ENCODE measurements around the gene DBNDD1. TPM values are rescaled to one million over a fixed set of nuclear protein-coding genes. Genes with fewer than 3 reads are reported as not detected.

The DBNDD1 gene
- total RNA-seq, 1 donor = 1.1 TPM

DNA sequence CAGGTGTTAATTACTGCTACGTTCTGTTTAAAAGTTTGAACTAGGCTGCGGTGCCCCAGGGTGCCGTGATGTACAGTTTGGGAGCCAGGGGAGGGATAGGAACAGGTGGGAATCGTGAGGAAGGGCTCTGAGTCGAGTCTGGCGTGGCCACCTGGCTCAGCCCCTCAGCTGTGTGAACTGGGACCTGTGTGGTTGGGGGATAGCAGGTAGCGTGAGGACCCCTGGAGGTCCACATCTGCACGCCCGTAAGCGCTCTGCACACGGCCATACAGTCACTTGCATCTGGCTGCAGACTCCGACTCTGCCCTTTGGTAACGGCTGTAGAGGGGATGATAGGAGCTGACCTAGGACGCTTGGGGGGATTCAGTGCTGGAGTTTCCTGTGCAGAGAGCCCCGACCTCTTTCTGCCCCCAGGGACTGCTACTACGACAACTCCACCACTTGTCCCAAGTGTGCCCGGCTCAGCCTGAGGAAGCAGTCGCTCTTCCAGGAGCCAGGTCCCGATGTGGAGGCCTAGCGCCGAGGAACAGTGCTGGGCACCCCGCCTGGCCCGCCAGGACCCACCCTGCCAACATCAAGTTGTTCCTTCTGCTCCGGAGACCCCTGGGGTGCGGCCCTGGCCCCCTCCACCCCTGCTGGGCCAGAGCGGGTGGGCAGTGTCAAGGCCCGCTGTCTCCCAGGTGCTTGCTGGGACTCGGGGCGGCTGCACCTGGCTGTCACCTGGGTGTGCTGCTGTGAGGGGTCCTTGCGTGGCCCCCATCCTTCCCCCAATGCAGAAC lies 53.6 kb downstream of the DBNDD1 start:
- TF ChIP-seq, protein P1, sequence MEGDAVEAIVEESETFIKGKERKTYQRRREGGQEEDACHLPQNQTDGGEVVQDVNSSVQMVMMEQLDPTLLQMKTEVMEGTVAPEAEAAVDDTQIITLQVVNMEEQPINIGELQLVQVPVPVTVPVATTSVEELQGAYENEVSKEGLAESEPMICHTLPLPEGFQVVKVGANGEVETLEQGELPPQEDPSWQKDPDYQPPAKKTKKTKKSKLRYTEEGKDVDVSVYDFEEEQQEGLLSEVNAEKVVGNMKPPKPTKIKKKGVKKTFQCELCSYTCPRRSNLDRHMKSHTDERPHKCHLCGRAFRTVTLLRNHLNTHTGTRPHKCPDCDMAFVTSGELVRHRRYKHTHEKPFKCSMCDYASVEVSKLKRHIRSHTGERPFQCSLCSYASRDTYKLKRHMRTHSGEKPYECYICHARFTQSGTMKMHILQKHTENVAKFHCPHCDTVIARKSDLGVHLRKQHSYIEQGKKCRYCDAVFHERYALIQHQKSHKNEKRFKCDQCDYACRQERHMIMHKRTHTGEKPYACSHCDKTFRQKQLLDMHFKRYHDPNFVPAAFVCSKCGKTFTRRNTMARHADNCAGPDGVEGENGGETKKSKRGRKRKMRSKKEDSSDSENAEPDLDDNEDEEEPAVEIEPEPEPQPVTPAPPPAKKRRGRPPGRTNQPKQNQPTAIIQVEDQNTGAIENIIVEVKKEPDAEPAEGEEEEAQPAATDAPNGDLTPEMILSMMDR (IDR thresholded peaks at IDR 0.05; ENCODE audit: extremely low read depth, low read depth, low read length) = no peak
- H3K27ac ChIP-seq (ENCODE audit: low read depth, low read length) = no peak overlapping the region
- H3K4me3 ChIP-seq (ENCODE audit: insufficient read depth, low read length) = no peak overlapping the region
- peak; percentile 23 for DNase-seq (ENCODE audit: insufficient read length, low spot score, missing footprints)
- H2AFZ ChIP-seq (ENCODE audit: low read length) = no peak overlapping the region
- no peaks in the 10 kb centered on the region for H3K36me3 ChIP-seq (ENCODE audit: insufficient read depth, low read length)
- H3K9me3 ChIP-seq (ENCODE audit: low read depth, low read length) = no peaks in the 10 kb centered on the region
- no peaks in the 10 kb centered on the region for H3K4me1 ChIP-seq (ENCODE audit: insufficient read depth, low read length)
- peaks cover 4% of the 10 kb centered on the region for H3K79me2 ChIP-seq (ENCODE audit: insufficient read depth, low read length)
- no peaks in the 10 kb centered on the region for H3K27me3 ChIP-seq (ENCODE audit: insufficient read depth, low read length)
- no peak overlapping the region for H3K4me2 ChIP-seq (ENCODE audit: insufficient read depth, low read length)
- no peaks in the 10 kb centered on the region for H4K20me1 ChIP-seq (ENCODE audit: insufficient read depth, low read length)

DNA sequence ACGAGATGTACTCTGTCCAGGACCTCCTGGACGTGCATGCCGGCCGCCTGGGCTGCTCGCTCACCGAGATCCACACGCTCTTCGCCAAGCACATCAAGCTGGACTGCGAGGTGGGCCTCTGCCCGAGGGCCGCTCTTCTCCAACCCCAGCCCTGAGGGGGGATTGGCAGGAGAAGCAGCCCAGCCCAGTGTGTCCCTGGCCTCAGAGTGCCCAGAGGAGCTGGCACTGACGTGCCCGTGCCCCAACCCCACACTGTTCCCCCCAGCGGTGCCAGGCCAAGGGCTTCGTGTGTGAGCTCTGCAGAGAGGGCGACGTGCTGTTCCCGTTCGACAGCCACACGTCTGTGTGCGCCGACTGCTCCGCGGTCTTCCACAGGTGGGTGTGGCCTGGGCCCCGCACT lies 55.1 kb downstream of the DBNDD1 start:
- Histone ChIP-seq H4K20me1 (ENCODE audit: insufficient read depth, low read length) (no peaks in the 10 kb centered on the region), H3K9me3 (ENCODE audit: low read depth, low read length) (no peaks in the 10 kb centered on the region), H3K4me3 (ENCODE audit: insufficient read depth, low read length) (no peak overlapping the region), H3K4me1 (ENCODE audit: insufficient read depth, low read length) (no peaks in the 10 kb centered on the region), H3K4me2 (ENCODE audit: insufficient read depth, low read length) (no peak overlapping the region), H3K27ac (ENCODE audit: low read depth, low read length) (no peak overlapping the region), H3K36me3 (ENCODE audit: insufficient read depth, low read length) (peaks cover under 1% of the 10 kb centered on the region), H3K27me3 (ENCODE audit: insufficient read depth, low read length) (no peaks in the 10 kb centered on the region), H3K79me2 (ENCODE audit: insufficient read depth, low read length) (no peaks in the 10 kb centered on the region), H2AFZ (ENCODE audit: low read length) (no peak overlapping the region)
- TF ChIP-seq, protein P1 (IDR thresholded peaks at IDR 0.05; ENCODE audit: extremely low read depth, low read depth, low read length) = no peak
- DNase-seq (ENCODE audit: insufficient read length, low spot score, missing footprints) = peak; percentile 79

DNA sequence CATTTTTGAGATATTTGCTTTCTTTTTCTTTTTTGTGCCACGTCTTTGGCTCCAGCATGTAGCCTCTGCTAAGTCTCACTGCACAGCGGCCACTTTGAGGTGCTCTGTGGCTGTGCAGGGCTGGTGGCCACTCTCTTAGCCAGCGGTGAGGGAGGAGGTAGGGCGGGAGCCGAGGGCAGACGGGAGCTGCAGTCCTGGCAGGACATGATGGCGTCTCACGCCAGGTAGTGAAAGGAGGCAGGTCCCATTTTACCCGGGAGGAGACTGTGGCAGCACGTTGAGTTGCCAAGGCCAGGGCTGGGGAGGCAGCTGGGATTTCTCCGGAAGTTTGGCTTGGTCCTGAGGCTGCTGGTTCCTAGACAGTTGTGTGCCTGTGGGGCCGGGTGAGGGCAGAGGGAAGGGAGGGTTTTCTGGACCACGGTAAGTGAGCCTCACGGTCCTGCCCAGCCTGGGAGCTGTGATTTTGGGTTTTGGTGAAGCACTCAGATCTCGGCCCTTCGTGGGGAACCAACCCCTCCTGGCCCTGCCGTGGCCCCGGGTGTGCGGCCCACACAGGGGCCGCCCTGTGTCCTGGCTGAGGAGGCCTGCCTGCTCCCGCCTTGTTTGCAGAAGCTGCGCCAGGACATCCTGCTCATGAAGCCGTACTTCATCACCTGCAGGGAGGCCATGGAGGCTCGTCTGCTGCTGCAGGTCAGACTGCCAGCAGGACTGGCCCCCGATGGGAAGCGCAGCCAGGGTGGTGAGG lies 56.3 kb downstream of the DBNDD1 start:
- Histone ChIP-seq H3K36me3 (ENCODE audit: insufficient read depth, low read length) (peaks cover 9% of the 10 kb centered on the region), H3K4me2 (ENCODE audit: insufficient read depth, low read length) (no peak overlapping the region), H3K4me3 (ENCODE audit: insufficient read depth, low read length) (no peak overlapping the region), H2AFZ (ENCODE audit: low read length) (no peak overlapping the region), H3K4me1 (ENCODE audit: insufficient read depth, low read length) (no peaks in the 10 kb centered on the region), H4K20me1 (ENCODE audit: insufficient read depth, low read length) (peaks cover 2% of the 10 kb centered on the region), H3K27ac (ENCODE audit: low read depth, low read length) (no peak overlapping the region), H3K79me2 (ENCODE audit: insufficient read depth, low read length) (no peaks in the 10 kb centered on the region), H3K27me3 (ENCODE audit: insufficient read depth, low read length) (no peaks in the 10 kb centered on the region), H3K9me3 (ENCODE audit: low read depth, low read length) (no peaks in the 10 kb centered on the region)
- TF ChIP-seq, protein P1 (IDR thresholded peaks at IDR 0.05; ENCODE audit: extremely low read depth, low read depth, low read length) = no peak
- DNase-seq (ENCODE audit: insufficient read length, low spot score, missing footprints) = peak; percentile 47

DNA sequence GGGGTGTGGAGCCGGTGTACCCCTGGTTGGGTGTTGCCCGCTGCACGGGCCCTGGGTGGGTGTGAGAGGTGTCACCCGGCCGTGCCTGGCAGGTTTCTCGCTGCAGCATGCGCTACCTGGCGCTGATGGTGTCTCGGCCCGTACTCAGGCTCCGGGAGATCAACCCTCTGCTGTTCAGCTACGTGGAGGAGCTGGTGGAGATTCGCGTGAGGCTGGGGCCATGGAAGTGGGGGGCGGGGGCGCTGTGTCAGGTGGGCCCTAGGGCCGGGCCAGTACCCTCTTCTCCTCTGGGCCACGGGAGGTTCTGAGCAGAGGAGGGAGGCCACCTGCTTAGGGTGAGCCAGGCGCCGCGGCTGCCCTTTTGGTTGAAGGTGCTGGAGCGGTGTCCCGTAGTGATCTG lies 57.3 kb downstream of the DBNDD1 start:
- peaks cover 3% of the 10 kb centered on the region for H4K20me1 ChIP-seq (ENCODE audit: insufficient read depth, low read length)
- no peak overlapping the region for H3K4me2 ChIP-seq (ENCODE audit: insufficient read depth, low read length)
- no peaks in the 10 kb centered on the region for H3K9me3 ChIP-seq (ENCODE audit: low read depth, low read length)
- peaks cover 14% of the 10 kb centered on the region for H3K36me3 ChIP-seq (ENCODE audit: insufficient read depth, low read length)
- TF ChIP-seq, protein P1 (IDR thresholded peaks at IDR 0.05; ENCODE audit: extremely low read depth, low read depth, low read length) = no peak
- DNase-seq (ENCODE audit: insufficient read length, low spot score, missing footprints) = peak; percentile 26
- no peak overlapping the region for H3K27ac ChIP-seq (ENCODE audit: low read depth, low read length)
- H3K4me3 ChIP-seq (ENCODE audit: insufficient read depth, low read length) = no peak overlapping the region
- no peak overlapping the region for H2AFZ ChIP-seq (ENCODE audit: low read length)
- no peaks in the 10 kb centered on the region for H3K4me1 ChIP-seq (ENCODE audit: insufficient read depth, low read length)
- H3K79me2 ChIP-seq (ENCODE audit: insufficient read depth, low read length) = no peaks in the 10 kb centered on the region
- no peaks in the 10 kb centered on the region for H3K27me3 ChIP-seq (ENCODE audit: insufficient read depth, low read length)
